ENCODE results near the gene CD2.

- TF ChIP-seq, protein P1, sequence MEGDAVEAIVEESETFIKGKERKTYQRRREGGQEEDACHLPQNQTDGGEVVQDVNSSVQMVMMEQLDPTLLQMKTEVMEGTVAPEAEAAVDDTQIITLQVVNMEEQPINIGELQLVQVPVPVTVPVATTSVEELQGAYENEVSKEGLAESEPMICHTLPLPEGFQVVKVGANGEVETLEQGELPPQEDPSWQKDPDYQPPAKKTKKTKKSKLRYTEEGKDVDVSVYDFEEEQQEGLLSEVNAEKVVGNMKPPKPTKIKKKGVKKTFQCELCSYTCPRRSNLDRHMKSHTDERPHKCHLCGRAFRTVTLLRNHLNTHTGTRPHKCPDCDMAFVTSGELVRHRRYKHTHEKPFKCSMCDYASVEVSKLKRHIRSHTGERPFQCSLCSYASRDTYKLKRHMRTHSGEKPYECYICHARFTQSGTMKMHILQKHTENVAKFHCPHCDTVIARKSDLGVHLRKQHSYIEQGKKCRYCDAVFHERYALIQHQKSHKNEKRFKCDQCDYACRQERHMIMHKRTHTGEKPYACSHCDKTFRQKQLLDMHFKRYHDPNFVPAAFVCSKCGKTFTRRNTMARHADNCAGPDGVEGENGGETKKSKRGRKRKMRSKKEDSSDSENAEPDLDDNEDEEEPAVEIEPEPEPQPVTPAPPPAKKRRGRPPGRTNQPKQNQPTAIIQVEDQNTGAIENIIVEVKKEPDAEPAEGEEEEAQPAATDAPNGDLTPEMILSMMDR (IDR thresholded peaks at IDR 0.05): no peak
- TF ChIP-seq POLR2A (IDR thresholded peaks at IDR 0.05; ENCODE audit: low read depth): no peak
- TF ChIP-seq EP300 (IDR thresholded peaks at IDR 0.05): no peak
These were observed 23.9 kb downstream of the CD2 start for GRCh38 chr1:116777831-116778830.

All from esophagus muscularis mucosa (tissue), 4 donors.